K562 (cell line): Measurements from ENCODE around the gene ITGAE. TPM values are rescaled to one million over a fixed set of nuclear protein-coding genes. Genes with fewer than 3 reads are reported as not detected.

Experiments used
- ATAC-seq: fragments of 200-7000 bp; cut with Tn5 transposase; 3 replicates; pipeline ENCODE4 v1.9.1; 2020; ENCODE audit warnings: moderate library complexity
- BruUV-seq: library from RNA; stranded (reverse); fragments of 400-500 nt; replicated peaks from 2 replicates; lab custom pipeline; 2021; lab: Mats Ljungman, UMichigan
- CTCF ChIA-PET: fragments of 300-600 bp; formaldehyde crosslinking; extraction: SDS; loops from one replicate; lab custom pipeline; 2021; ENCODE audit warnings: low intra/inter-chr PET ratio; lab: Yijun Ruan, JAX
- POLR2A ChIA-PET: fragments of 300-600, 350-650 bp; sonication (Branson Sonifier 250); formaldehyde crosslinking; extraction: SDS; loops from one replicate; lab custom pipeline; 2021; ENCODE audit warnings: antibody characterized with exemption, inconsistent platforms; lab: Yijun Ruan, JAX
- DNase-seq, 4 experiments: peaks; one replicate each; pipeline versions ENCODE4 v3.0.0 to v3.0.0-alpha.2; 2011 to 2018; ENCODE audit warnings: low spot score in 3 of 4, mixed read lengths in 3 of 4; ENCODE audit errors: extremely low read depth in 1 of 4
- FAIRE-seq: peaks from 2 replicates; lab custom pipeline; 2011; peaks lifted over from hg19 to GRCh38; lab: Jason Lieb, UNC
- H2AFZ ChIP-seq: 2 replicates; pipeline ENCODE4 v1.6.0; 2011; ENCODE audit warnings: low read depth, low read length, control low read depth, inconsistent platforms
- H3K27ac ChIP-seq: fragments of 200-600 bp; 3 replicates; pipeline ENCODE4 v1.8.0; 2011; ENCODE audit warnings: low read depth, mild to moderate bottlenecking, control low read depth, inconsistent platforms, low read length, moderate library complexity, mixed read lengths; ENCODE audit errors: extremely low read depth
- H3K27me3 ChIP-seq, 2 experiments: fragments of 300-600 bp in 1 of 2; 2 replicates in 1 of 2; 3 replicates in 1 of 2; pipeline versions ENCODE4 v1.6.0 to v1.8.0; 2011; ENCODE audit warnings: inconsistent platforms in 2 of 2, low read length in 2 of 2, mild to moderate bottlenecking in 1 of 2, mixed read lengths in 1 of 2, moderate library complexity in 1 of 2; ENCODE audit not compliant: control insufficient read depth in 2 of 2, insufficient read depth in 2 of 2
- H3K36me3 ChIP-seq: fragments of 300-600 bp; 3 replicates; pipeline ENCODE4 v1.8.0; 2011; ENCODE audit warnings: mild to moderate bottlenecking, low read length, inconsistent platforms; ENCODE audit not compliant: control insufficient read depth, insufficient read depth
- H3K4me1 ChIP-seq, 2 experiments: fragments of 200-600 bp in 1 of 2; replicated peaks in 1 of 2; 2 replicates in 1 of 2; 3 replicates in 1 of 2; pipeline versions ENCODE4 v1.5.1 to v1.8.0; 2011; ENCODE audit warnings: inconsistent platforms in 2 of 2, low read length in 2 of 2, mild to moderate bottlenecking in 1 of 2, mixed read lengths in 1 of 2, moderate library complexity in 1 of 2; ENCODE audit not compliant: control insufficient read depth in 2 of 2, insufficient read depth in 2 of 2
- H3K4me2 ChIP-seq: 2 replicates; pipeline ENCODE4 v1.6.1; 2011; ENCODE audit warnings: low read length, control low read depth, inconsistent platforms, mixed read lengths; ENCODE audit not compliant: insufficient read depth
- H3K4me3 ChIP-seq: fragments of 200-600 bp; sonication (generic), shearing (Covaris generic); 2 replicates; pipeline ENCODE4 v1.5.1; 2016; ENCODE audit warnings: control low read depth, inconsistent platforms
- H3K79me2 ChIP-seq: fragments of 200-600 bp; 3 replicates; pipeline ENCODE4 v1.8.0; 2011; ENCODE audit warnings: low read length, inconsistent platforms; ENCODE audit not compliant: control insufficient read depth, insufficient read depth
- H3K9ac ChIP-seq, 2 experiments: 2 replicates each; pipeline versions ENCODE4 v1.6.0 to v1.6.1; 2011; ENCODE audit warnings: low read depth in 2 of 2, low read length in 2 of 2, control low read depth in 1 of 2, inconsistent platforms in 1 of 2, mild to moderate bottlenecking in 1 of 2, mixed read lengths in 1 of 2; ENCODE audit not compliant: insufficient read depth in 1 of 2
- H3K9me1 ChIP-seq: one replicate; pipeline ENCODE4 v1.6.0; 2011; ENCODE audit warnings: inconsistent platforms, mild to moderate bottlenecking, low read length, moderate library complexity; ENCODE audit not compliant: control insufficient read depth, insufficient read depth
- H3K9me3 ChIP-seq: replicated peaks from 2 replicates; pipeline ENCODE4 v1.5.1; 2011; ENCODE audit warnings: low read depth, low read length, inconsistent platforms; ENCODE audit not compliant: control insufficient read depth, insufficient read depth
- H4K20me1 ChIP-seq: replicated peaks from 2 replicates; pipeline ENCODE4 v1.6.1; 2011; ENCODE audit warnings: low read length, inconsistent platforms, mixed read lengths; ENCODE audit not compliant: control insufficient read depth, insufficient read depth
- DIDO1 ChIP-seq: fragments of 450-650 bp; IDR thresholded peaks from 2 replicates; pipeline ENCODE4 v1.6.1; 2016; ENCODE audit warnings: low read depth, missing biosample characterization, missing genetic modification characterization
- ELF2 ChIP-seq: fragments of 250-450 bp; sonication (Bioruptor Pico); IDR thresholded peaks from 2 replicates; pipeline ENCODE4 v1.5.0; 2021; ENCODE audit warnings: mild to moderate bottlenecking
- GATAD2B ChIP-seq: fragments of 450-650 bp; IDR thresholded peaks from 2 replicates; pipeline ENCODE4 v1.6.1; 2017; ENCODE audit warnings: mild to moderate bottlenecking, borderline replicate concordance
- GTF2F1 ChIP-seq: IDR thresholded peaks from 2 replicates; pipeline ENCODE4 v1.6.1; 2011; ENCODE audit warnings: low read depth, low read length, improper control_type of control experiment
- KLF1 ChIP-seq: fragments of 450-650 bp; IDR thresholded peaks from 2 replicates; pipeline ENCODE4 v1.6.1; 2016; ENCODE audit warnings: missing genetic modification characterization, missing compliant biosample characterization
- KLF6 ChIP-seq: fragments of 250-450 bp; sonication (Bioruptor Pico); IDR thresholded peaks from 2 replicates; pipeline ENCODE4 v1.4.0; 2020; ENCODE audit warnings: mild to moderate bottlenecking, moderate library complexity, borderline replicate concordance
- MCM5 ChIP-seq: fragments of 450-650 bp; IDR thresholded peaks from 2 replicates; pipeline ENCODE4 v1.6.1; 2016; ENCODE audit warnings: low read depth
- NELFE ChIP-seq: IDR thresholded peaks from 2 replicates; pipeline ENCODE4 v1.6.1; 2011; ENCODE audit warnings: mild to moderate bottlenecking; ENCODE audit not compliant: insufficient read depth, insufficient read length
- OTX1 ChIP-seq: fragments of 450-650 bp; formaldehyde crosslinking; IDR thresholded peaks from 2 replicates; pipeline ENCODE4 v1.4.0; 2022; ENCODE audit warnings: mild to moderate bottlenecking
- PBX2 ChIP-seq, 2 experiments: IDR thresholded peaks in 1 of 2; conservative IDR thresholded peaks in 1 of 2; 2 replicates each; pipeline ENCODE4 v1.6.1; 2016; ENCODE audit warnings: low read depth in 2 of 2, mild to moderate bottlenecking in 1 of 2, missing compliant biosample characterization in 1 of 2, missing genetic modification characterization in 1 of 2, moderate library complexity in 1 of 2
- SMC3 ChIP-seq: conservative IDR thresholded peaks from 2 replicates; pipeline ENCODE4 v1.6.1; 2011; ENCODE audit warnings: low read depth, low read length, improper control_type of control experiment; ENCODE audit not compliant: insufficient read depth
- SNRNP70 ChIP-seq: fragments of 200-400 bp; formaldehyde crosslinking; optimal IDR thresholded peaks from 2 replicates; pipeline ENCODE3; 2017; ENCODE audit warnings: low read depth, low read length
- TAF1 ChIP-seq: IDR thresholded peaks from 2 replicates; pipeline ENCODE4 v1.6.1; 2011; ENCODE audit warnings: mild to moderate bottlenecking, low read length, moderate library complexity; ENCODE audit not compliant: insufficient read depth, control insufficient read depth, severe bottlenecking; ENCODE audit errors: extremely low read depth
- ZNF639 ChIP-seq, 2 experiments: fragments of 200-800 bp in 1 of 2; sonication (Bioruptor generic) in 1 of 2; sonication (generic) in 1 of 2; formaldehyde crosslinking in 1 of 2; IDR thresholded peaks in 1 of 2; conservative IDR thresholded peaks in 1 of 2; 2 replicates each; pipeline versions ENCODE4 v1.5.0 to v1.6.1; 2016 to 2020; ENCODE audit warnings: missing compliant biosample characterization in 1 of 2, missing genetic modification characterization in 1 of 2, missing genetic modification reagents in 1 of 2
- ZNF644 ChIP-seq: fragments of 200-800 bp; sonication (Bioruptor generic); IDR thresholded peaks from 2 replicates; pipeline ENCODE4 v1.6.1; 2016; ENCODE audit warnings: low read depth, missing genetic modification characterization, missing compliant biosample characterization
- WGBS: fragments of 100-300 bp; shearing (Covaris generic); methylation state at CpG from one replicate; pipeline ENCODE4 v1.1.6; 2016; ENCODE audit warnings: low coverage, mixed read lengths; ENCODE audit not compliant: insufficient coverage; ENCODE audit errors: missing lambda C conversion rate; 5-methylcytosine and 5-hydroxymethylcytosine counted together
- in situ Hi-C: fragments of 300-500 bp; cut with MboI; formaldehyde crosslinking; loops from 4 replicates; pipeline ENCODE4 v1.15.0; 2018; ENCODE audit warnings: inconsistent platforms, mixed read lengths
- intact Hi-C: fragments of 100-400 bp; cut with micrococcal nuclease; formaldehyde crosslinking; loops from 2 replicates; pipeline ENCODE4 v1.14.2; 2022
- polyA plus RNA-seq, 8 experiments: library from polyadenylated mRNA; depleted of rRNA in 4 of 8; stranded (reverse) in 5 of 8; unstranded in 3 of 8; fragments of >200 nt; fragmentation: Nextera tagmentation in 2 of 8; fragmentation: Illumina TruSeq in 1 of 8; extraction: Ambion mirVana in 2 of 8; extraction: Trizol in 1 of 8; gene quantifications; 2 replicates each; pipeline versions ENCODE4 v1.2.1 to v1.2.3, GENCODE V29; 2011 to 2014; ENCODE audit warnings: inconsistent platforms in 1 of 8, missing spikeins in 1 of 8
- total RNA-seq, 7 experiments: library from RNA; depleted of rRNA in 6 of 7; stranded (reverse); fragments of >200 nt in 6 of 7; fragmentation: Illumina TruSeq in 2 of 7; extraction: Trizol in 2 of 7; gene quantifications; 2 replicates each; pipeline versions ENCODE4 v1.2.1 to v1.2.3, GENCODE V29; 2011 to 2021; ENCODE audit warnings: low replicate concordance in 1 of 7

Gene ITGAE
- total and polyA plus RNA-seq, 9 of the 15 experiments (the other 6 are each of a cell fraction or from before 2014, with no cell fraction given) = 14.8 to 160 (median 27.0) TPM

GRCh38 chr17:3792481-3792880 is 8.5 kb downstream of the ITGAE start:
- POLR2A ChIA-PET = interaction anchor here (1.3 kb wide), 1 partner anchor 51 kb away, joined by 3 read pairs; no protein-coding TSS in a partner anchor
- Histone ChIP-seq H3K79me2 (no peaks in the 10 kb centered on the region), H3K27ac (no peak overlapping the region), H3K9me3 (no peaks in the 10 kb centered on the region), H3K9me1 (no peaks in the 10 kb centered on the region), H3K4me3 (no peak overlapping the region), H3K4me2 (no peak overlapping the region), H3K4me1 (peaks cover 0 to 11% of the 10 kb centered on the region in 2 experiments; a peak in 2 of 5 replicates), H3K27me3 (peaks cover 0 to 4% of the 10 kb centered on the region in 2 experiments; a peak in 1 of 5 replicates), H3K36me3 (no peaks in the 10 kb centered on the region), H4K20me1 (no peaks in the 10 kb centered on the region), H2AFZ (no peak overlapping the region), H3K9ac (no peak overlapping the region)
- 51% methylated on average over 6 of the region's 6 CpGs for WGBS
- BruUV-seq = no TSS peak
- TF ChIP-seq SNRNP70 (no peak), NELFE (no peak), DIDO1 (no peak), TAF1 (no peak), ELF2 (no peak), ZNF644 (tag) (no peak), GATAD2B (no peak), KLF1 (tag) (no peak), KLF6 (CRISPR knock-in tag) (no peak), MCM5 (no peak), PBX2 (CRISPR knock-in tag; IDR thresholded peaks at IDR 0.05; ENCODE audit: low read depth) (no peak), PBX2 (tag; conservative IDR thresholded peaks at IDR 0.05; ENCODE audit: low read depth) (no peak), GTF2F1 (no peak), ZNF639 (CRISPR knock-in tag; conservative IDR thresholded peaks at IDR 0.05 in 1 of 2, IDR thresholded peaks at IDR 0.05 in 1 of 2) (no peak), SMC3 (no peak), OTX1 (CRISPR knock-in tag) (no peak)
- ATAC-seq (no peak), FAIRE-seq (no peak), DNase-seq (no peak)
- in situ Hi-C loops = no loop called here
- CTCF ChIA-PET = no interaction called here
- intact Hi-C loops = no loop called here
